VCaP (cell line): ENCODE measurements around the gene SLC12A3.

Source experiments
- H3K27ac ChIP-seq: fragments of 450-650 bp; 2 replicates; pipeline ENCODE4 v1.5.1; 2017
- CTCF ChIP-seq: fragments of 450-650 bp; conservative IDR thresholded peaks from 2 replicates; pipeline ENCODE4 v1.5.1; 2017; ENCODE audit warnings: mild to moderate bottlenecking, moderate library complexity

SLC12A3 gene

DNA sequence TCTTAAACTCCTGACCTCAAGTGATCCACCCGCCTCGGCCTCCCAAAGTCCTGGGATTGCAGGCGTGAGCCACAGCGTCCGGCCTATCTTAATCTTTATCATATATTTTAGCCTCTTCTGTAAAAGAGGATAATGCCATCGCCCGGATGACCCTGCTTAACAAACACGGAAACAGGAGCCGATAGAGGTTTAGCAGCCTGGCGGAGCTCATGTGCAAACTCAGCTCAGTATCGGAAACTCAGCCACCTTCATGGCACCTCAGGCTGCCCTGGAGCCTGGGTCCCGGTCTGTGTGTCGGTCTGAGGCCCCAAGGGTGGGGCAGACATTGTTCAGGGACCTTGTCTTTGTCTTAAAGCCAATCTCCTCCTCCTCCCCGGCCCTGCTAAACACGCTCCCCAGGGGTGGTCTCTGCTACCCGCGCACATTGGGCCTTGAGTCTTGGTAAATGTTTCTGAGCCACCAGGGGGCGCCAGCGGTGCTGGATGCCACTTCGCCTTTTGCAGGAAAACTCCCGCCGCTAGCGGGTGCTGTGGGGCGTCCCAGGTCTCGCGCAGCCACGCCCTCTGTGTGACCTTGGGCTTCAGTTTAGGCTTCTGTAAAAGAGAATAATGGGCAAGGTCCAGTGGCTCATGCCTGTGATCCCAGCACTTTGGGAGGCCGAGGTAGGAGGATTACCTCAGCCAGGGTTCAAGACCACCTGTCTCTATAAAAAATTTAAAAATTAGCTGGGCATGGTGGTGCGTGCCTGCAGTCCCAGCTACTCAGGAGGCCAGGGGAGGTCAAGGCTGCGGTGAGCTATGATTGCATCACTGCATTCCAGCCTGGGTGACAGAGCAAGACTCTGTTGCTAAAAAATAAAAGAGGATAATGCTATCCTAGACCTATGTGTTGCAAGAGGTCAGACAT is 99.5 kb downstream of the SLC12A3 start:
- peak; percentile 22; the same call in 1 of the 2 replicates for TF ChIP-seq CTCF
- H3K27ac ChIP-seq: no peak overlapping the region
